HG03103 (cell line): ENCODE measurements around the gene GLIPR2.
"Not testable (repeated sequence)": the region's sequence is repeated elsewhere in the genome, so short reads cannot be mapped to it uniquely, and the experiment has no call there.

Experiments
- ATAC-seq: cut with Tn5 transposase; IDR thresholded peaks from one replicate; pipeline ENCODE4 v1.9.1; 2021; ENCODE audit warnings: low read depth; ENCODE audit not compliant: unreplicated experiment

The GLIPR2 gene

GRCh38 chr9:36161187-36161586 is 24.7 kb downstream of the GLIPR2 start:
- ATAC-seq: no peak

GRCh38 chr9:36162211-36162738 is 25.7 kb downstream of the GLIPR2 start:
- ATAC-seq: no peak

DNA sequence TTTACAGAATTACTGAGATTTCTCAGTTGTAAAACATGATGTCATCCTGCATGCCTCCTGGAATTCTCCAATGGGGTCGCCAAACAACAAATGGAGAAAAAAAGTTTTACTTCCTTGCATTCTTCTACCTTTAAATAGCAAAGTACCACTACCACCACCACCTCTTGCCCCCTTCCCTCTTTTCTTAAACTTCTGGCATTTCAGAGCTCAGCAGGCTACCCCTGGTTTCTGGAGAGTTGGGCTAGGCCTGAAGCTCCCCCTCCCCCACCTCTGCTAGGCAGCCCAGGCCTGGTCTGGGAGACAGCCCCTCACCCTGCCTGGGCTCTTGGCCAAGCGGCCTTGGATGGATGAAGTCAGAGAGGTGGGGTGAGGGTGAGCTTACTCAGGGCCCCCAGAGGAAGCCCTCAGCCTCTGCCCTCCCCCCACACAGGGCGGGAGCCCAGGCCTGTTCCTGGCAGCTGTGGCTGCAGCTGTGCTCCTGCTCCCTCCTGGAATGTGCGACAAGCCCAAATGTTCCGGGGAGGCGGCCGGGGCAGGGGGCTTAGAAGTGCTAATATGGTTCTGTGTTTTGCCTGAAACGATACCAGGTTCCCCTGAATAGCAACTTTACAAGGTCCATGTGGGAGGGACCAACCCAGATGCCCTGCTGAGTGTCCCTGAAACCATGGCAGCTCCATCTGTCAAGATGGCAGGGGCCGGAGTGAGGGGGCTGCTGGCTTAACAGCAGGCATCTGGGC is 26.7 kb downstream of the GLIPR2 start:
- ATAC-seq: no peak

GRCh38 chr9:36163786-36164170 is 27.2 kb downstream of the GLIPR2 start:
- ATAC-seq: no peak

GRCh38 chr9:36164372-36164771 is 27.8 kb downstream of the GLIPR2 start:
- ATAC-seq: no peak

- no peak for ATAC-seq
These were observed 28.5 kb downstream of the GLIPR2 start for GRCh38 chr9:36164989-36165388.

DNA sequence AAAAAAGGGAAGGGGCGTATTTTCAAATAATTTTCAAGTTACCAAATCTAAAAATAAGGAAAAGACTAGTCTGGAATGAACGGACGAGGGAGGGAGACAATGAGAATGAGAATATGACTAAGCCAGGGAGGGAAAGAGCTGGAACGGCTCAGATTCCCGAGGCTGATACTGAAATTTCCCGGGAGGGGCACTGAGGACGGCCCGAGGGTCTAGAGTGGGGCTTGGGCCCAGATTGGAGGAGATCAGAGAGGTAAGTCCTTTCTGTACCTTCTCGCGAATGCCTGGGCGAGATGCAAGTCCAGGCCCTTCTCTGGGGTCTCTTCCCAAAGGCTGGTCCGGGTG is 29.3 kb downstream of the GLIPR2 start:
- ATAC-seq: no peak

DNA sequence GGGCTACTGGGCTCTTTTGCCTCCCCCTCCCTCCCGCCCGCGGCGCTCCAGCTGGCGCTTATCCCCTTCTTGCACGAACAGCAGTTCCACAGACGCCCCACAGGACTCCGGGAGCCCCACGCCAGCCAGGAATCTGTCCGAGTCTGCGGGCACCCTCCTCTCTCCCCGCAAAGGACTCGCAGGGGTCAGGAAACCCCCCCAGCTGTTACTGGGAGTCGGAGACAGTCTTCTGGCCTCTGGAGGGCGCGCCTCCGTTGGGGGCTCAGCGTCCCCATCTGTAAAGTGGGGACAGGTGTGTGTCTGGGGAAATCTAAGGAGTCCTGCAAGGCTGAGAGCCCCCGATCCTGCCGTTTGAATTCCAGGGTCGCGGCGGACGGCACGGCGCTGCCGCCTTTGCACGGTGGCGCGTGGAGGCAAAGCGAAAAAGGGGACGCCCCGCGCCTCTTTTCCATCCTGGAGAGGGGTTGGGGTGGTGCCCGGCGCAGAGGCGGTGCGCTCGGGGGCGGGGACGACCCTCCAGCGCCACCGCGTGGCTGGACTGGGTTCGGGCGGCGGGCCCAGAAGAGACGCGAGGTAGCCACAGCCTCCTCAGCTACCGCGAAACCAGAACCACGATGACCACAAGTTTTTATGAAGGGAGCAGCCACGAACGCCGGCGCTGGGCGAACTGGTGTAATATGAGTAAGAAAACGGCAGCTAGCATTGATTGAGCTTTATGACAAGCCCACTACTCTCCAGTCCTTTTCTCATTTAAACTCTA is 29.8 kb downstream of the GLIPR2 start:
- ATAC-seq: peak; percentile 91

GRCh38 chr9:36169166-36169565 is 32.6 kb downstream of the GLIPR2 start, which contains the start of gene CCIN:
CCIN (plus strand) TSS chr9:36169388; CDS start chr9:36169503, 115 bp downstream.
- ATAC-seq: no peak

GRCh38 chr9:36169708-36170107 is 33.2 kb downstream of the GLIPR2 start:
- no peak for ATAC-seq

GRCh38 chr9:36170531-36170930 is 34.0 kb downstream of the GLIPR2 start:
- ATAC-seq: no peak

DNA sequence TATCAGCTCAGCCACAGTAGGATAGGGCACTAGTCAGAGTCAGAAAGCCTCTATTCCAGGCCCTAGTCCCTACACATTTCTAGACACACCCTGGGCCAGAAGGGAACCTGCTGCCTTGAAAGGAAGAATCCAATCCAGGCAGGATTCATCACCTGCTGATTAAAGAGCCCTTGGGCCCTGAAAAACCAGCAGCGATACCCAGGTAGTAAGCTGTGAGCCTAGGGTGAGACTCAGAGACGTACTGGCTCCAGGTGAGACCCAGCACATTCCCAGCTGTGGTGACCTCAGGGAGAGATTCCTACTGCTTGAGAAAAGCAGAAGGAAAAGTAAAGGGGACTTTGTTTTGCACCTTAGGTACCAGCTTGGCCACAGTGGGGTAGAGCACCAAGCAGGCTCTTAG is 37.3 kb downstream of the GLIPR2 start:
- ATAC-seq: no peak

- ATAC-seq: no peak
These were observed 37.7 kb downstream of the GLIPR2 start for GRCh38 chr9:36174271-36174670.

- ATAC-seq: no peak
These were observed 38.2 kb downstream of the GLIPR2 start for GRCh38 chr9:36174731-36175130.

DNA sequence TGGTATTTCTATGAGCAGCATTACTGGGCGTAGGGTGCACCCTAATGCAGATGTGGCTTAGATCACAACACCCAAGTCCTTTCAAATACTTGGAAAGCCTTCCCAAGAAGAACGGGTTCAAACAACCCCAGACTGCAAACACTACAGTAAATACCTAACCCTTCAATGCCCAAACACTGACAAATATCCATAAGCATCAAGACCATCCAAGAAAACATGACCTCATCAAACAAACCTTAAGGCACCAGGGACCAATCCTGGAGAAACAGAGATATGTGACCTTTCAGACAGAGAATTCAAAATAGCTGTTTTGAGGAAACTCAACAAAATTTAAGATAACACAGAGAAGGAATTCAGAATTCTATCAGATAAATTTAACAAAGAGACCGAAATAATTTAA is 38.7 kb downstream of the GLIPR2 start:
- not testable (repeated sequence) for ATAC-seq

GRCh38 chr9:36176496-36176895 is 40.0 kb downstream of the GLIPR2 start:
- not testable (repeated sequence) for ATAC-seq

GRCh38 chr9:36177571-36177970 is 41.0 kb downstream of the GLIPR2 start:
- ATAC-seq: no peak

DNA sequence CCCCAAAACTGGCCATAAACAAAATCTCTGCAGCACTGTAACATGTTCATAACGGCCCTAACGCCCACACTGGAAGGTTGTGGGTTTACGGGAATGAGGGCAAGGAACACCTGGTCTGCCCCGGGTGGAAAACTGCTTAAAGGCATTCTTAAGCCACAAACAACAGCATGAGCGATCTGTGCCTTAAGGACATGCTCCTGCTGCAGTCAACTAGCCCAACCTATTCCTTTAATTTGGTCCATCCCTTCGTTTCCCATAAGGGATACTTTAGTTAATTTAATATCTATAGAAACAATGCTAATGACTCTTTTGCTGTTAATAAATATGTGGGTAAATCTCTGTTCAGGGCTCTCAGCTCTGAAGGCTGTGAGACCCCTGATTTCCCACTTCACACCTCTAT is 43.7 kb downstream of the GLIPR2 start:
- ATAC-seq: not testable (repeated sequence)

- no peak for ATAC-seq
These were observed 50.9 kb downstream of the GLIPR2 start for GRCh38 chr9:36187414-36187813.

GRCh38 chr9:36188212-36188611 is 51.7 kb downstream of the GLIPR2 start:
- ATAC-seq: no peak

DNA sequence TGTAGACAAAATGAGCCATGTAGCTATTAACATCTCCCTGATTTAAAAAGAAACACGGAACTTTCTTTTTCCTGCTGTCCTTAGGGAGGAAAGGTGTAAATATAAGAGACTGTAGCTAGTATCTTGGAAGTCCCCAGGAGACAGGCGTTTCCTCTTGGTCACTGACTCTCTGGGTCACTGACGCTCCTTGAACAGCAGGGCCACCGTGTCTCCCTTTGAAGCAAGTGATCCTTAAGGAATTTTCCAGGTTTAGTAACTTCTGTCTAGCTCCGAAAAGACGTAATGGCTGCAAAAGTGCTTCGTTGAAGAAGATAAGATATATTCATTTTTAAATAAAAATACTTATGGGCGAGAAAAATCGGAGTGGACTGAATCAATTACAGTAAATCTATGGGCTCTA is 53.4 kb downstream of the GLIPR2 start:
- no peak for ATAC-seq
